Endothelial cell of umbilical vein (primary cell): ENCODE results near the gene RTEL1. TPM values are rescaled to one million over a fixed set of nuclear protein-coding genes. Genes with fewer than 3 reads are reported as not detected.

Source experiments
- BruUV-seq: library from RNA; stranded (reverse); fragments of 400-500 nt; replicated peaks from 2 replicates; lab custom pipeline; 2021; lab: Mats Ljungman, UMichigan
- CTCF ChIA-PET: fragments of 300-600, 350-600 bp; sonication (Branson Sonifier 250); formaldehyde crosslinking; loops from one replicate; lab custom pipeline; 2021; ENCODE audit warnings: antibody characterized with exemption, inconsistent platforms; lab: Charles Lee
- POLR2A ChIA-PET: fragments of 300-600, 350-600 bp; sonication (Branson Sonifier 250); formaldehyde crosslinking; loops from one replicate; lab custom pipeline; 2021; ENCODE audit warnings: antibody characterized with exemption, inconsistent platforms; lab: Charles Lee
- DNase-seq: peaks from one replicate; pipeline ENCODE4 v3.0.0-alpha.2; 2011; ENCODE audit warnings: low read depth, low spot score
- FAIRE-seq: peaks from 2 replicates; lab custom pipeline; 2011; peaks lifted over from hg19 to GRCh38; lab: Jason Lieb, UNC
- H2AFZ ChIP-seq: 2 replicates; pipeline ENCODE4 v1.6.0; 2012; ENCODE audit warnings: low read depth, low read length, control low read depth, inconsistent platforms
- H3K27ac ChIP-seq: 2 replicates; pipeline ENCODE4 v1.5.1; 2011; ENCODE audit warnings: low read depth, mild to moderate bottlenecking, control low read depth, low read length, moderate library complexity; ENCODE audit not compliant: insufficient read depth
- H3K27me3 ChIP-seq, 2 experiments: 2 replicates each; pipeline versions ENCODE4 v1.6.0 to v1.6.1; 2011; ENCODE audit warnings: low read length in 2 of 2, mixed read lengths in 1 of 2; ENCODE audit not compliant: control insufficient read depth in 2 of 2, insufficient read depth in 2 of 2
- H3K36me3 ChIP-seq, 2 experiments: 2 replicates in 1 of 2; 3 replicates in 1 of 2; pipeline ENCODE4 v1.5.1; 2011; ENCODE audit warnings: low read length in 2 of 2, mild to moderate bottlenecking in 1 of 2, moderate library complexity in 1 of 2; ENCODE audit not compliant: control insufficient read depth in 2 of 2, insufficient read depth in 2 of 2; ENCODE audit errors: extremely low read depth in 1 of 2
- H3K4me1 ChIP-seq: 3 replicates; pipeline ENCODE4 v1.5.1; 2011; ENCODE audit warnings: mild to moderate bottlenecking, low read length; ENCODE audit not compliant: control insufficient read depth, insufficient read depth; ENCODE audit errors: extremely low read depth
- H3K4me2 ChIP-seq: 2 replicates; pipeline ENCODE4 v1.6.1; 2011; ENCODE audit warnings: low read length, control low read depth, mixed read lengths; ENCODE audit not compliant: insufficient read depth
- H3K4me3 ChIP-seq, 3 experiments: fragments of 200-600 bp in 1 of 3; sonication (generic), shearing (Covaris generic) in 1 of 3; replicated peaks in 1 of 3; 2 replicates each; pipeline ENCODE4 v1.5.1; 2011 to 2016; ENCODE audit warnings: control low read depth in 3 of 3, low read length in 3 of 3, mild to moderate bottlenecking in 2 of 3, inconsistent platforms in 1 of 3, low read depth in 1 of 3, moderate library complexity in 1 of 3; ENCODE audit not compliant: insufficient read depth in 1 of 3
- H3K79me2 ChIP-seq: 2 replicates; pipeline ENCODE4 v1.6.0; 2012; ENCODE audit warnings: low read length, inconsistent platforms; ENCODE audit not compliant: control insufficient read depth, insufficient read depth
- H3K9ac ChIP-seq: replicated peaks from 2 replicates; pipeline ENCODE3; 2011; ENCODE audit warnings: low read length, control low read depth; ENCODE audit not compliant: insufficient read depth; ENCODE audit errors: extremely low read depth
- H3K9me1 ChIP-seq: replicated peaks from 3 replicates; pipeline ENCODE4 v1.6.0; 2011; ENCODE audit warnings: mild to moderate bottlenecking, low read length; ENCODE audit not compliant: control insufficient read depth, insufficient read depth; ENCODE audit errors: extremely low read depth
- H3K9me3 ChIP-seq: replicated peaks from 2 replicates; pipeline ENCODE4 v1.5.1; 2012; ENCODE audit warnings: low read length, inconsistent platforms; ENCODE audit not compliant: control insufficient read depth, insufficient read depth
- H4K20me1 ChIP-seq: replicated peaks from 2 replicates; pipeline ENCODE3; 2011; ENCODE audit warnings: mild to moderate bottlenecking, low read length; ENCODE audit not compliant: control insufficient read depth, insufficient read depth; ENCODE audit errors: extremely low read depth
- EZH2 ChIP-seq: IDR thresholded peaks from 2 replicates; pipeline ENCODE4 v1.6.1; 2012; ENCODE audit warnings: borderline replicate concordance, low read depth, mild to moderate bottlenecking, moderate library complexity, low read length, inconsistent platforms; ENCODE audit not compliant: severe bottlenecking
- FOS ChIP-seq: IDR thresholded peaks from 2 replicates; pipeline ENCODE4 v1.6.1; 2011; ENCODE audit warnings: mild to moderate bottlenecking, low read length, moderate library complexity, borderline replicate concordance; ENCODE audit not compliant: insufficient read depth
- GATA2 ChIP-seq: IDR thresholded peaks from 2 replicates; pipeline ENCODE4 v1.7.0; 2011; ENCODE audit warnings: low read depth, mild to moderate bottlenecking, moderate library complexity, mixed read lengths, low read length; ENCODE audit not compliant: insufficient read length, insufficient read depth
- JUN ChIP-seq: IDR thresholded peaks from 2 replicates; pipeline ENCODE4 v1.6.1; 2011; ENCODE audit warnings: borderline replicate concordance, low read depth; ENCODE audit not compliant: insufficient read length, insufficient read depth
- MYC ChIP-seq: IDR thresholded peaks from one replicate; pipeline ENCODE4 v1.6.1; 2011; ENCODE audit warnings: mild to moderate bottlenecking, low read depth, low read length
- POLR2A ChIP-seq: IDR thresholded peaks from 2 replicates; pipeline ENCODE4 v1.6.1; 2012; ENCODE audit warnings: low read depth, mild to moderate bottlenecking, control low read depth, low read length
- POLR2AphosphoS5 ChIP-seq: IDR thresholded peaks from 2 replicates; pipeline ENCODE4 v1.6.1; 2012; ENCODE audit warnings: low read depth, mild to moderate bottlenecking, control low read depth, low read length, moderate library complexity; ENCODE audit not compliant: insufficient read depth
- dilution Hi-C: fragments of 300-500 bp; cut with MboI; formaldehyde crosslinking; loops from one replicate; pipeline ENCODE4 v1.15.0; 2019; ENCODE audit warnings: low sequenced_read_pairs; ENCODE audit not compliant: extremely low pct_ligation_motif_present
- intact Hi-C: fragments of 100-400 bp; cut with micrococcal nuclease; formaldehyde crosslinking; loops from one replicate; pipeline ENCODE4 v1.10.0; 2022
- polyA plus RNA-seq, 4 experiments: library from polyadenylated mRNA; depleted of rRNA in 3 of 4; stranded (reverse) in 3 of 4; unstranded in 1 of 4; fragments of >200 nt; gene quantifications; 2 replicates each; pipeline versions ENCODE4 v1.2.1 to v1.2.3, GENCODE V29; 2011 to 2012; ENCODE audit warnings: missing spikeins in 1 of 4
- total RNA-seq: library from RNA; stranded (reverse); gene quantifications from 2 replicates; pipeline ENCODE4 v1.2.3, GENCODE V29; 2021
- TF ChIP-seq, protein P1 (sequence below): IDR thresholded peaks from 2 replicates; pipeline ENCODE4 v1.6.1; 2011; ENCODE audit not compliant: insufficient read depth, insufficient read length
- TF ChIP-seq, protein P2 (sequence below), 2 donors: IDR thresholded peaks; 1 replicate in 1 of 2; 2 replicates in 1 of 2; pipeline ENCODE4 v1.5.1; 2011; ENCODE audit warnings: low read length in 2 of 2, mild to moderate bottlenecking in 2 of 2, moderate library complexity in 2 of 2, control low read depth in 1 of 2, inconsistent platforms in 1 of 2, low read depth in 1 of 2; ENCODE audit not compliant: insufficient read depth in 1 of 2; ENCODE audit errors: extremely low read depth in 1 of 2

The RTEL1 gene
- total and polyA plus RNA-seq, 2 donors (not counting 3 experiments of a cell fraction or from before 2014, with no cell fraction given), result 17.0 to 44.9 TPM

DNA sequence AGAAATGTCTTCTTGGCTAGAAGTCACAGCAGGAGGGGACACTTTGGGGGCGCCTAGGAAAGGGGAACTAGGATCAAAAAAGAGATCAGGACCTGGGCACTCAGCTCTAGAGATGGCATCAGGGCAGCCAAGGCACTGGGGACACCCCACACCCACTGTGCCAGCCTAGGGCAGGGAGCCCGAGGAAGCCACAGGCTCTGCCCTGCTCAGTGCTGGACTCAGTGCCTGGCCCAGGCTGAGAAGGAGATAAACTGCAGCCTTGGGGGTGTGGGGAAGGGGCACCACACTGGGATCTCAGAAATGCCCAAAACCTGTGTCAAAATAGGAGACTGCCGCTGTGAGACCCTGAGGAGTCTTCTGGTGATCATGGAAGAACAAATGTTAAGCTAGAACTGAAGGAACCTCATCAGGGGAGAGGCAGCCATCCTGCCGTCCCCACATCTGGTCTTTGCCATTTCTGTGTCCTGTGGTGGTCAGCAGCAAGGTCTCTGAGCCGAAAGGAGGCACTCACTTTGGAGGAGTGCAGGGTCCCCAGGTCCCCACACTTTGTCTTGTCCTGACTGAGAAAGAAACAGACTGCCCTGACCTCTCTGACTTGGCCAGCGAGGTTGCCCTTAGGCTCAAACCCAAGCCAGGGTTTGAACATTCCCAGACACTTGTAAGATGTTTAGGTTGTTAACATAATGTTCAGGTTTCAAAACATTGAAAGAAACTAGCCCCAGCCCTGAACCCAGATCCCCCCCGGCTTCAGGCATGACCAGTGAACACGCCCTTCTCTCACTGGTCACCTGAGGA, 47.3 kb downstream of the RTEL1 start:
- FAIRE-seq (no peak), DNase-seq (no peak)
- Histone ChIP-seq H3K36me3 (peaks cover 8 to 22% of the 10 kb centered on the region in 2 experiments), H3K9me3 (no peaks in the 10 kb centered on the region), H3K27ac (no peak overlapping the region), H3K9ac (no peak overlapping the region), H3K4me2 (no peak overlapping the region), H3K4me3 (no peak overlapping the region), H3K27me3 (no peaks in the 10 kb centered on the region), H2AFZ (no peak overlapping the region), H3K9me1 (no peaks in the 10 kb centered on the region), H3K4me1 (peaks cover 14% of the 10 kb centered on the region), H3K79me2 (peaks cover 41% of the 10 kb centered on the region), H4K20me1 (no peaks in the 10 kb centered on the region)
- intact Hi-C loops, result loop anchor here (2.0 to 5.0 kb wide), 4 partner anchors 35 to 252 kb away; partner anchors contain the start of genes GMEB2, RTEL1 and UCKL1
- dilution Hi-C loops, result no loop called here
- POLR2A ChIA-PET, result no interaction called here
- no TSS peak for BruUV-seq
- CTCF ChIA-PET, result no interaction called here
- TF ChIP-seq GATA2 (no peak), POLR2AphosphoS5 (no peak), MYC (no peak), JUN (no peak), POLR2A (no peak), EZH2 (no peak), FOS (no peak)
- TF ChIP-seq, protein P1, sequence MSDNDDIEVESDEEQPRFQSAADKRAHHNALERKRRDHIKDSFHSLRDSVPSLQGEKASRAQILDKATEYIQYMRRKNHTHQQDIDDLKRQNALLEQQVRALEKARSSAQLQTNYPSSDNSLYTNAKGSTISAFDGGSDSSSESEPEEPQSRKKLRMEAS, result no peak
- TF ChIP-seq, protein P2, sequence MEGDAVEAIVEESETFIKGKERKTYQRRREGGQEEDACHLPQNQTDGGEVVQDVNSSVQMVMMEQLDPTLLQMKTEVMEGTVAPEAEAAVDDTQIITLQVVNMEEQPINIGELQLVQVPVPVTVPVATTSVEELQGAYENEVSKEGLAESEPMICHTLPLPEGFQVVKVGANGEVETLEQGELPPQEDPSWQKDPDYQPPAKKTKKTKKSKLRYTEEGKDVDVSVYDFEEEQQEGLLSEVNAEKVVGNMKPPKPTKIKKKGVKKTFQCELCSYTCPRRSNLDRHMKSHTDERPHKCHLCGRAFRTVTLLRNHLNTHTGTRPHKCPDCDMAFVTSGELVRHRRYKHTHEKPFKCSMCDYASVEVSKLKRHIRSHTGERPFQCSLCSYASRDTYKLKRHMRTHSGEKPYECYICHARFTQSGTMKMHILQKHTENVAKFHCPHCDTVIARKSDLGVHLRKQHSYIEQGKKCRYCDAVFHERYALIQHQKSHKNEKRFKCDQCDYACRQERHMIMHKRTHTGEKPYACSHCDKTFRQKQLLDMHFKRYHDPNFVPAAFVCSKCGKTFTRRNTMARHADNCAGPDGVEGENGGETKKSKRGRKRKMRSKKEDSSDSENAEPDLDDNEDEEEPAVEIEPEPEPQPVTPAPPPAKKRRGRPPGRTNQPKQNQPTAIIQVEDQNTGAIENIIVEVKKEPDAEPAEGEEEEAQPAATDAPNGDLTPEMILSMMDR (IDR thresholded peaks at IDR 0.05; ENCODE audit: extremely low read depth in 1 of 2, insufficient read depth in 1 of 2, low read depth in 1 of 2, low read length in 2 of 2), result no peak
